ENCODE data around the gene NEFH.
"Not testable (repeated sequence)": the region's sequence is repeated elsewhere in the genome, so short reads cannot be mapped to it uniquely, and the experiment has no call there.

Gene NEFH

DNA sequence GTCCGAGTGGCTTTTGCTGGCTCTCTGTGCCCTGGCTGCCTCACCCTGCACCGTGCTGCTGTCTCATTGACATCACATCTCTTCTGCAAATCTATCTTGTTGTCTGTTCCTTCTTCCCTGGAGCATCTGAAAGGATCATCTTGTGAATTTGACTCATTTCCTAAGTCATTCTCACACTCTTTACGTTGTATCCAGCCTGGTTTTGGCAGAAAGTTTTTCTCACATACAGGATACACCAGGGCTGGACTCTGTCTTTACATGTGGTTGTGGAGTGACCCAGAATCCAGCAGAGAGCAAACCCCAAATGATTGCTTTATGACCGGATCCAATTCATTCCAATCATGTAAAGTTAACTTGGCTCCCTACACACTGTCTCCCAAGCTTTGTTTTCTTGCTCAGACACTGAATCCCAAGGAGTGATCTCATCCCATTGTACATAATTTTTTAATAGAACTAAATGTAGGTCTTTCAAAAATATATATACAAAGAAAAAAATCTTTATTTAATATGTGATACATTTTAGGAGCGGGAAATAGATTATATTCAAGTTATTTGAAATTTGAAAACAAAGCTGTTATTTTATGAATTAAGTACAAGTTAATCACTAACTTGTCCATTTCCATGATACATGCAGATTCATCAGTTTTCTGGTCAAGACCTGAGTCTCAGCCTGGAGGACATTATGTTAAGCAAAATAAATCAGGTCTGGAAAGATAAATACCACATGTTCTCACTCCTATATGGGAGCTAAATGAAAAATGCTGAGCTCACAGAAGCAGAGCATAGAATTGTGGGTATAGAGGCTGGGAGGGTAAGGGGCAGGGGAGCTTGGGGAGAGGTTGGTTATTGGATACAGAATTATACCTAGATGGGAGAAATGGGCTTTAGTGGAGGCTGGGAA, 44.5 kb upstream of the NEFH start:
- no peak for TF ChIP-seq ELF4 (IDR thresholded peaks at IDR 0.05)
- no peak for TF ChIP-seq NFRKB (IDR thresholded peaks at IDR 0.05)
- no peak for TF ChIP-seq ARNT (IDR thresholded peaks at IDR 0.05)
- TF ChIP-seq L3MBTL2 (conservative IDR thresholded peaks at IDR 0.05) = no peak
- no peak for TF ChIP-seq ZNF384 (IDR thresholded peaks at IDR 0.05)
- no peak for TF ChIP-seq BHLHE40 (IDR thresholded peaks at IDR 0.05; ENCODE audit: borderline replicate concordance)
- no peak for TF ChIP-seq SP1 (IDR thresholded peaks at IDR 0.05)
- TF ChIP-seq FOXK2 (IDR thresholded peaks at IDR 0.05) = no peak
- TF ChIP-seq PKNOX1 (IDR thresholded peaks at IDR 0.05) = no peak
- no peak for TF ChIP-seq TARDBP (IDR thresholded peaks at IDR 0.05)
- TF ChIP-seq SUZ12 (IDR thresholded peaks at IDR 0.05) = no peak
- no peak for TF ChIP-seq FOXA1 (IDR thresholded peaks at IDR 0.05)
- TF ChIP-seq CTBP1 (IDR thresholded peaks at IDR 0.05; ENCODE audit: borderline replicate concordance) = no peak
- no peak for TF ChIP-seq FOXM1 (IDR thresholded peaks at IDR 0.05; ENCODE audit: borderline replicate concordance)
- no peak for TF ChIP-seq HDGF (IDR thresholded peaks at IDR 0.05; ENCODE audit: borderline replicate concordance)
- TF ChIP-seq LEF1 (IDR thresholded peaks at IDR 0.05; ENCODE audit: borderline replicate concordance) = no peak
- CTCF ChIA-PET = interaction anchor here (1.1 kb wide), 1 partner anchor 35 kb away, joined by 7 read pairs; no protein-coding TSS in a partner anchor
- DNase-seq (ENCODE audit: extremely low spot score) = no peak
- POLR2A ChIA-PET = interaction anchor here (1.2 to 1.3 kb wide), 2 partner anchors 16 to 47 kb away, joined by 3 read pairs; partner anchors contain the start of gene AP1B1

GRCh38 chr22:29438283-29438682, 41.7 kb upstream of the NEFH start, which contains the start of gene RFPL1:
RFPL1 (plus strand) TSS chr22:29438583.
- POLR2A ChIA-PET; DNase-seq (ENCODE audit: extremely low spot score); CTCF ChIA-PET: not testable (repeated sequence)

DNA sequence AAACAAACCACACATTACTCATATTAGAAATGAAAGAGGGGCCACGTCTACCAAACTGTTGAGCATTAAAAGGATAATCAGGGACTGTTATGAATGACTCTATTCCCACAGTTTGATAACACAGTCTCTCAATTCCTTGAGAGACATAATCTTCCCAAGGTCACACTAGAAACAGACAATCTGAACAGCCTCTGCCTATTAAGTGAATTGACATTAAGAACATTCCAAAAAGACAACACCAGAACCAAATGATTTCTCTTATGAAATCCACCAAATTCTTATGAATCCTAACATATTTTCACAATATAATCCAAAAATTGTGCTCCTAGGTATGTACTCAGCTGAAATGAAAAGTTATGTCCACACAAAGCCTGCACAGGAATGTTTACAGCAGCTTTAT, 37.0 kb upstream of the NEFH start:
- ChIA-PET POLR2A (interaction anchor here (0.8 kb wide), 1 partner anchor 15 kb away, joined by 3 read pairs; no protein-coding TSS in a partner anchor), CTCF (no interaction called here)
- DNase-seq (ENCODE audit: extremely low spot score) = no peak
- TF ChIP-seq ARNT (IDR thresholded peaks at IDR 0.05) (no peak), LEF1 (IDR thresholded peaks at IDR 0.05; ENCODE audit: borderline replicate concordance) (no peak), NFRKB (IDR thresholded peaks at IDR 0.05) (no peak), HDGF (IDR thresholded peaks at IDR 0.05; ENCODE audit: borderline replicate concordance) (no peak), ELF4 (IDR thresholded peaks at IDR 0.05) (no peak), ZNF384 (IDR thresholded peaks at IDR 0.05) (no peak), PKNOX1 (IDR thresholded peaks at IDR 0.05) (no peak), CTBP1 (IDR thresholded peaks at IDR 0.05; ENCODE audit: borderline replicate concordance) (no peak), FOXK2 (IDR thresholded peaks at IDR 0.05) (no peak), SUZ12 (IDR thresholded peaks at IDR 0.05) (no peak), FOXM1 (IDR thresholded peaks at IDR 0.05; ENCODE audit: borderline replicate concordance) (no peak), TARDBP (IDR thresholded peaks at IDR 0.05) (no peak), SP1 (IDR thresholded peaks at IDR 0.05) (no peak), BHLHE40 (IDR thresholded peaks at IDR 0.05; ENCODE audit: borderline replicate concordance) (no peak), L3MBTL2 (conservative IDR thresholded peaks at IDR 0.05) (no peak), FOXA1 (IDR thresholded peaks at IDR 0.05) (no peak)

DNA sequence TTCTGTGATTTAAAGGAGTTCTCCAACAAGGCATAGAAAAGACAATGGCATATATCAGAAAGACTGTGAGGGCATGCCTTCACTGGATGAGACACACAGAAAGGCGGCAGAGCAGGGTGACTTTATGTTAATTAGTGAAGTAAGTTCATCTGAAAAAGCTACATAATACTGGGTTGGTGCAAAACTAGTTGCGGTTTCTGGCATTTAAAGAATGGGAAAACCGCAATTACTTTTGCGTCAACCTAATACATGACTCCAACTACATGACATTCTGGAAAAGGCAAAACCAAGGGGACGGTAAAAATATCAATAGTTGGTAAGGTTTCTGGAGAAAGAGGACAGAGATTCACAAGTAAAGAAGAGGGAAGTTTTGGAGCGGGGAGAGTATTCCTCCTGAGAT, 36.6 kb upstream of the NEFH start:
- TF ChIP-seq ELF4 (IDR thresholded peaks at IDR 0.05) (no peak), FOXK2 (IDR thresholded peaks at IDR 0.05) (no peak), TARDBP (IDR thresholded peaks at IDR 0.05) (no peak), FOXA1 (IDR thresholded peaks at IDR 0.05) (no peak), ARNT (IDR thresholded peaks at IDR 0.05) (no peak), SP1 (IDR thresholded peaks at IDR 0.05) (no peak), ZNF384 (IDR thresholded peaks at IDR 0.05) (no peak), BHLHE40 (IDR thresholded peaks at IDR 0.05; ENCODE audit: borderline replicate concordance) (no peak), PKNOX1 (IDR thresholded peaks at IDR 0.05) (no peak), SUZ12 (IDR thresholded peaks at IDR 0.05) (no peak), HDGF (IDR thresholded peaks at IDR 0.05; ENCODE audit: borderline replicate concordance) (no peak)
- DNase-seq (ENCODE audit: extremely low spot score) = no peak
- ChIA-PET CTCF (no interaction called here), POLR2A (interaction anchor here (0.8 kb wide), 1 partner anchor 14 kb away, joined by 3 read pairs; no protein-coding TSS in a partner anchor)

- CTCF ChIA-PET = no interaction called here
Measured at GRCh38 chr22:29443861-29444792, 35.9 kb upstream of the NEFH start.

More at GRCh38 chr22:29443861-29444792, 35.9 kb upstream of the NEFH start:
- POLR2A ChIA-PET = no interaction called here
- TF ChIP-seq FOXA1 (IDR thresholded peaks at IDR 0.05) = no peak
- no peak for TF ChIP-seq FOXM1 (IDR thresholded peaks at IDR 0.05; ENCODE audit: borderline replicate concordance)
- TF ChIP-seq CTBP1 (IDR thresholded peaks at IDR 0.05; ENCODE audit: borderline replicate concordance) = no peak
- no peak for TF ChIP-seq ZNF384 (IDR thresholded peaks at IDR 0.05)
- TF ChIP-seq HDGF (IDR thresholded peaks at IDR 0.05; ENCODE audit: borderline replicate concordance) = no peak
- no peak for DNase-seq (ENCODE audit: extremely low spot score)

All from HEK293T (cell line).